Ureter (tissue), 1 donor: Measurements from ENCODE around the gene IL2RA. TPM values are rescaled to one million over a fixed set of nuclear protein-coding genes. Genes with fewer than 3 reads are reported as not detected.
"Not testable (repeated sequence)": the region's sequence is repeated elsewhere in the genome, so short reads cannot be mapped to it uniquely, and the experiment has no call there.

Experiments used
- DNase-seq: peaks from one replicate; pipeline ENCODE4 v3.0.0-alpha.2; 2020; ENCODE audit warnings: low spot score
- total RNA-seq: library from RNA; stranded (reverse); gene quantifications from one replicate; pipeline ENCODE4 v1.2.4, GENCODE V29; 2023
- donor health status: DM: yes; HTN: yes; CAD: no.

The IL2RA gene
- 2.2 TPM for total RNA-seq

DNA sequence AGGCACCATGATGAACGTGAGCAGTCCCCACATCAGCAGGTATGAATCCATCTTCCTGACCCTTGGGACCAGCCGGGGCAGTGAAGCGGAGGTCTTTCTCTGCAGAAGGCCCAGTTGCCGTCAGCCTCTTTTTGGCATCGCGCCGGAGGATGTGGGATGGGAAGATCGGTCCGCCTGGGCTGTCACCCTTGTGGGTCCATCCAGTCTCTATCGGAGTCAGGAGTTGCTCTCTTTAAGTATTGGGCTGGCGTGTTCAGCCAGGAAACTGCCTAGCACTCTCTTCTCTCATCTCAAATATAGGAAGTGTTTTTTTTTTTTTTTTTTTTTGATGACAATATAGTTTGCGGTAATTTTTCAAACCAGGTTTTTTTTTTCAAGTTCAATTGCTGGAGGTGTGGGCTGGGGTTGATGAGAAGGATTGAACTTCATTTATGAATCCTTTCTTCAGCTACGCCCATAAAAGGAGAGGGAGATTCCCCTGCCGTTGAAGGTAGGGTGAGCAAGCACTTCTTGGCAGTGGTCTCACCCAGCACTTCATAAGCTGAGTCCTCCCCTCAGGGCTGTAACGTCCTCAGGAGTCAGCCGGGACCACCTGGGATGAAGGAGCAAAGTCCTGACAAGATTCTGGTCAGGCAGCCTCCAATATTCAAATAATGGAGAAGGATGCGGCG is at the start of gene IL2RA:
Gene IL2RA, minus strand, starts transcription at position 267 of the 671 bp plus-strand sequence. Its CDS starts 216 bp downstream, at position 51.
- no peak for DNase-seq

DNA sequence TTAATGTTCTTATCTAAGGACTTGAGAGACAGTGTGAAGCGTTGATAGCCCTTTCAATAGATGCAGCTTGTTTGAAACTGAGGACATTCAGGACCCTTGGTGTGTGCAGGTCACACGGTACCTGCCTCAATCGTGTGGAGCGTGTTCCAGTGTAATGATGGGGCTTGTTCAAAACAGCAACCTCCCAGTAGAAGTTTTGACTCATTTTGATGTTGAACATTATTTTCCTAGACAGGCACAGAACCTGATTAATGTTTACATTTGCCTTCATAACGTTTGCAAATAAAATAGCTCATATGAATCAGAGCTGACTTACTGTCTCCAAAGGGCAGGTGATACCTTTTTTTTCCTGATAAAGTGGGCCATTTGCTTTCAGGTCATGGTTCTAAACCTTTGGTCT is 48.0 kb upstream of the IL2RA start:
- DNase-seq, result no peak

GRCh38 chr10:6109444-6109775 is 47.2 kb upstream of the IL2RA start:
- DNase-seq, result no peak

- no peak for DNase-seq
Observed at GRCh38 chr10:6108631-6109443, 46.7 kb upstream of the IL2RA start.

- DNase-seq, result no peak
Observed at GRCh38 chr10:6108072-6108471, 45.9 kb upstream of the IL2RA start.

- DNase-seq, result not testable (repeated sequence)
Observed at GRCh38 chr10:6107616-6108015, 45.4 kb upstream of the IL2RA start.

DNA sequence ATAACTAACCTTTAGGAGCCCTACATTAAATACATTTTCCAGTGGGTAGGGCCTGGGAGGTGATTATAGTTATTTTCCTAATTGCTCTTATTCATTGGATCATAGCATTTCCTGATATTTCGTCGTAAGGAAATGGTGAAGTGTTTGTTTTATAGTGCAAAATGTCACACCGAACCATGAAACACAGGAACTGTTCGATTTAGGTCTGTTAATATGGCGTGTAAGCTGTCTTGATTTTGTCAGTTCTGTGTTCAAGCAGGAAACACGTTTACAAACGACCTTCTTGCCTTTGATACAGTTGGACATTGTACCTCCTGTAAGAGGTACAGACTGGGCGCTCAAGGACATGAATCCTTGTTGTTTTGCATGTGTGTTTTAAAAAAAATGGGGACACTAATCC is 41.4 kb upstream of the IL2RA start:
- no peak for DNase-seq

- DNase-seq, result no peak
Observed at GRCh38 chr10:6102128-6102527, 40.0 kb upstream of the IL2RA start.

DNA sequence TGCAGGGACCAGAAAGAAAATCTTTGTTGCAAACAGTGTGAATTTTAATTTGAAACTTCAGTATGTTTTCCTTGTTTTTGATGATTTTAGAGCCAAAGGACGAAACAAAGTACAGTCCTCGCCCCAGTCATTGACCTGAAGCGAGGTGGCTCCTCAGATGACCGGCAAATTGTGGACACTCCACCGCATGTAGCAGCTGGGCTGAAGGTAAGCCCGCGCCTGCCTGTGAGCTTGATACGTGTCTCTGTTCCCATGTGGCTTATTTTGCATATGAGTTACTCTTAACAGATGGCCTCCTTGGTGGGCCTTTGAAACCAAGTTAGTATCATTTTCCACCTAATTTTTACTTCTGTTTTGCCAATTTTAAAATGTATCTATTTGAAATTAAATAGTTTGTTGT is 39.0 kb upstream of the IL2RA start:
- DNase-seq, result no peak

DNA sequence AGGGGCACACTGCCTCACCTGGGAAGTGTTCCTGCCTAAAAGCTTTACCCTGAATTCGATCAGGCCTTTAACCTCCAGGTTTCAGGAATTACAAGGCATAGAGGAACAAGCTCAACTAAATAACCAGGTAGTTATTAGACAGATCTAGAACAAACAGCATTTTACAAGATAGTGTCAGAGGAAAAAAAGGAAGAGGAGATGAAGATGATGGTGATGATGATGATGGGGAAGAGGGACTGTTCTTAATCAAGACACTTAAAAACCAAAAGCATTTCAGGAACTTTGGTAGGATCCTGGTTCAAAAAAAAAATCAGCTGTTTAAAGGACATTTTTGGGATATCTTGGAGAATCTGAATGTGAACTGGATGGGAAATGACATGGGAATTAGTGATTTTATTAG is 38.2 kb upstream of the IL2RA start:
- DNase-seq, result no peak

DNA sequence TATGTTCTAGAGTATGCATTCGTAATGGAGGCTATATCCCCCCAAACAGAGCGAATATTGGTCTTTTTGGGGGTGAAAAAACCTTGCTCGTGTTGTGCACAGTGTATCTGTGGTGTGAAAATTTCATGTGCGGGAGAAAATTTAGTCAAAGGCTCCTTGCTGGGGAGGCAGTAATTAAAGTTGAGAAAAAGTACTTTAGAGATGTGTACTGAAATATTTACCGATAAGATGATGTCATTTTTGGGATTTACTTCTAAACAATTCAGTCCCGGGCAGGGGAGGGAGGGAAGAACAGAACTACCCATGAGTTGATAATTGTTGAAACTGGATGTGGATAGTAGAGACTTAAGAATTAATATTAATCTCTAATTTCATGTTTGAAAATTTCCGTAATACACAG is 36.0 kb upstream of the IL2RA start:
- no peak for DNase-seq

GRCh38 chr10:6097063-6097462 is 34.9 kb upstream of the IL2RA start:
- no peak for DNase-seq

DNA sequence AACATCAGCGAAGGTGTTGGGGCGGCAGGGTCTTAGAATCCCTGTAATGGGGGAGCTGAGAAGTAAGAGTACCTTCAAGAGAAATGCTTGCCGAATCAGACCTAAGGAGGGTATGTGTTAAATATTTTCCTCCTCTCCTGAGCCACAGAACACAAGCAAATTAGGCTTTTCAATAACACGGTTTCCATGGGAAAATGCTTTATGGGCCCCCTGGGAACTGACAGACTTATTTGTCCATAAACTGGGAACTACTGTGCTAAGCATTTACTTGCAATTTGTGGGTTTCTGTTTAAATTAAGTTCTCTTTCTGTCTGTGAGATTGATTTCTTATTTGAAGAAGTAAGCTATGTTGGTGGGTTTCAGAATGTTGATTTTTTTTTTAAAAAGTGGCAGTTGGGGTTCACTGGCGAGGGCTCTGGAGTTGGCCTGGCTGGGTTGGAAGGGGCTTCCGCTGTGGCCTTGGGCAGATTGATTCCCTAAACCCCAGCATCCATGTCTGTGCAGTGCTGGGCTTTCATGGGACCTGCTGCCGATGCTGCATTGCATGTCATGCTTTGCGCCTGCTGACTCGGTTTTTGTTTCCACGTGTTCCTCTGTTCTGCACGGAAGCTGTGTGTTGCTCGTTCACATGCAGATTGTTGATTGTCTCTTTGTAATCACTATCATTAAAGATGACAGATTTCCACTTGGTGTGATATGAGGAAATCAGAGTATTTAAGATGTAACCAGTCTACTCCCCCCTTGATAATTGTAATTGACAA is 33.8 kb upstream of the IL2RA start:
- no peak for DNase-seq

DNA sequence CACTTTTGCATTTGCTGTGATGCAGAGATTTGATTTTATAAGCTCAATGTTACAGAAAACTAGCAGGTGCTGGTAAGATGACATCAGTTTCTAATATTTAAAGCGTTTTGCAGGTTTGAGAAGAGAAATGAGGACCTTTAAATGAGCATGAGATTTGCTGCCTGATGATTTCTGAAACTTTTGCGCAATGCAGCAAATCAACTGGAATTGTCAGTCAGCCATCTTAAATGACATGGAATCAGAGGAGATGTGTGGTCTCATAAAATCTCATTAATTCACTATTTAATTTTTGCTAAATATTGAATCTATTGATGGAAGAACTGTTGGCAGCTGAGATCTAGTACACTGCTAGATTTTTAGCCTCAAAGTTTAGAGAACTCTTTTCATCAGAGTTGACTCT is 30.6 kb upstream of the IL2RA start:
- no peak for DNase-seq

GRCh38 chr10:6091630-6092029 is 29.5 kb upstream of the IL2RA start:
- no peak for DNase-seq

DNA sequence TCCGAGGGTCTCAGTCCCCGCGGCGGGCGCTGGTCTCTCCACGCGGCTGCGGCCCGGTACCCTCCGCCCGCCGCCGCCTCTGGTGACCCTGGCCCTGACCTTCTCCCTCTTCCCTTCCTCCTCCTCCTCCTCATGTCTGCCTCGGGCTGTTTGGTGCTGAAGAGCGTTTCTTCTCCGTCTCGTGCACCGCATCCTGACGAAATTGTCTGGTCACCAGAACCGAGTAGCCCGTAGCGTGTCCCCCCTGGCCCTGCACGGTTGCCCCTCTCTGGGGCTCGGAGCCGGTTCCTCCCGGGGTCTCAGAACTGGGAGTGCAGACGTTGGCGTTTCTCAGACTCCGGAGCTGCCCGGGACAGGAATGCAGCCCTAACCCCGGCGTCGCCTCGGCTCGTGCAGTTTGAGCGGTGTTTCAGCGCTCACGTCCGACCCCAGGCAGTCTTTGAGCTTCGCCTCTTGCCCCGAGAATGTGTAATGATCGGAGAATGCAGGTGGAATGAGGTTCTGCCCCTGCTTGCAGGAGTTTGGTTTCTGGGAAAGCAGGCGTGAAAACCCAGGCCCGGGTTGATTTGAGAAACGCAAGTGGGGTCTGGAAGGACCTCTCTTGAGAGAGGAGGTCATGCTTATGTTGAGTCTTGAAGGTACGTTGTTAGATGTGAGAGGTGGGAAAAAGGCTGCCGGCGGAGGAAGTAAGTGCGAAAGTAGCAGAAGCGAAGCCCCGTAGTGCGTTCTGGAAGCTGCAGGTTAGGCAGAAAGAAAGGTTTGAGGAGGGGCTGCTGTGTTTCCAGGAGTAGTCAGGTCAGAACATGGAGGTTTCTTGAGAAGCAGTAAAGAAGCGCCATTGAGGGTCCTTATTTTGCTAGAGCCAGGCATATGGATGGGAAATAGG is 27.4 kb upstream of the IL2RA start:
- DNase-seq, result no peak

DNA sequence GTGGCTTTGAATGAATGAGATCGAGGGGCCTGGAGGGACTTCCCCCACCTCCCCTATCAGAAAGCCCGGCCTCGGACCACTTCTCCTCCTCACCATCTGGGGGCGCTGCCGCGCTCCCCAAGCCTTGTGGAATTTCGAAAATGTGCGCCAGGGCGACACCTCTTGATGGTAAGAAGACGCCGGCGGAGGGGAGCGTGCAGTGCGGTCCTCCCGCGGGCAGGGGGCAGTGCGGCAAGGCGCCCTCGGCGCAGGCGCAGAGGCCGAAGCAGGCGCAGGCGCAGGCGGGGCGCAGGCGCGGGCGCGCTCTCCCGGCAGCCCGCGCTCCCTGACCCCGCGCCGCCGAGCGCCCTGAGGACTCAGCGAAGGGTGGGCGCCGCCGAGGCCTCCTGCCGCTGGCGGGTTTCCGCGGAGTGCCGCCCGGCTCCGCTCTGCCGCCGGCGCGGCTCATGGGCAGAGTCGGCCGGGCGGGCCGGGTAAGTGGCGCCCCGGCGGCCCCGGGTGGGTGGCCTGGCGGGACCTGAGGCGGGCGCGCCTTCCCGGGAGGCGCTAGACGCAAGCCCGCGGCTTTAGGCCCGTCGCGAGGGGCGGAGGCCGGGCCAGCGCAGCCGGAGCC is 26.7 kb upstream of the IL2RA start, which contains the start of gene RBM17:
Gene RBM17, plus strand, starts transcription at position 314 of the 613 bp plus-strand sequence. CDS start 8,032 bp downstream, outside the sequence.
- DNase-seq, result peak; percentile 97

- DNase-seq, result peak; percentile 91
Observed at GRCh38 chr10:6086375-6087233, 24.4 kb upstream of the IL2RA start.

- DNase-seq, result no peak
Observed at GRCh38 chr10:6083523-6084475, 21.6 kb upstream of the IL2RA start.
